Heart left ventricle (tissue), 16 donors: ENCODE data around the gene PMM2. TPM values are rescaled to one million over a fixed set of nuclear protein-coding genes. Genes with fewer than 3 reads are reported as not detected.
A peak's percentile ranks its signal among the peaks of the same experiment; 100 is the strongest.

Experiments
- ATAC-seq, 4 donors: fragments of 200-7000 bp; cut with Tn5 transposase; one replicate each; pipeline ENCODE4 v1.9.1; 2020 to 2022; ENCODE audit warnings: moderate library complexity in 4 of 4, mild to moderate bottlenecking in 3 of 4, moderate number of reproducible peaks in 1 of 4
- DNase-seq, 5 donors: peaks; one replicate each; pipeline ENCODE4 v3.0.0-alpha.2; 2020
- H3K27ac ChIP-seq, 12 donors: fragments of 200-600 bp; sonication (generic) in 4 of 12; one replicate each; pipeline versions ENCODE4 v1.5.0 to v1.8.0; 2016 to 2022; ENCODE audit warnings: mild to moderate bottlenecking in 2 of 12
- H3K27me3 ChIP-seq, 9 donors: fragments of 200-600 bp; sonication (generic) in 2 of 9; one replicate each; pipeline versions ENCODE4 v1.5.1 to v1.8.0; 2016 to 2022; ENCODE audit warnings: mild to moderate bottlenecking in 3 of 9
- H3K36me3 ChIP-seq, 9 donors: fragments of 200-600 bp; sonication (generic) in 2 of 9; one replicate each; pipeline versions ENCODE4 v1.5.0 to v1.8.0; 2018 to 2022; ENCODE audit warnings: mild to moderate bottlenecking in 2 of 9
- H3K4me1 ChIP-seq, 12 donors: fragments of 200-600 bp; sonication (generic) in 4 of 12; one replicate each; pipeline versions ENCODE4 v1.5.0 to v1.8.0; 2016 to 2022; ENCODE audit warnings: mild to moderate bottlenecking in 3 of 12
- H3K4me3 ChIP-seq, 12 donors: fragments of 200-600 bp; sonication (generic) in 4 of 12; one replicate each; pipeline versions ENCODE4 v1.5.0 to v1.8.0; 2017 to 2022; ENCODE audit warnings: mild to moderate bottlenecking in 9 of 12, moderate library complexity in 4 of 12
- H3K9me3 ChIP-seq, 12 donors: fragments of 200-600 bp; sonication (generic) in 4 of 12; one replicate each; pipeline versions ENCODE4 v1.5.0 to v1.8.0; 2016 to 2022; ENCODE audit warnings: mild to moderate bottlenecking in 1 of 12
- CTCF ChIP-seq, 12 donors: fragments of 200-600 bp; sonication (generic) in 4 of 12; IDR thresholded peaks; one replicate each; pipeline versions ENCODE4 v1.5.0 to v1.8.0; 2018 to 2022; ENCODE audit warnings: antibody characterized with exemption in 12 of 12, mild to moderate bottlenecking in 5 of 12
- POLR2A ChIP-seq, 2 donors: fragments of 450-650 bp; IDR thresholded peaks; one replicate each; pipeline ENCODE4 v1.6.1; 2017; ENCODE audit warnings: antibody characterized with exemption in 2 of 2, mild to moderate bottlenecking in 2 of 2, moderate library complexity in 2 of 2
- WGBS, 4 donors: extraction: QIAGEN DNeasy Blood & Tissue Kit in 2 of 4; methylation state at CpG; one replicate each; pipeline versions ENCODE4 v1.1.5 to v1.1.7; 2013 to 2018; 5-methylcytosine and 5-hydroxymethylcytosine counted together
- intact Hi-C, 10 donors: fragments of 100-400 bp; cut with DNase I; formaldehyde crosslinking; loops; one replicate each; pipeline versions ENCODE4 v1.11.1 to v1.14.2; 2022
- polyA plus RNA-seq, 2 donors: library from polyadenylated mRNA; stranded (reverse); fragments of 200-250 nt; gene quantifications; one replicate each; pipeline ENCODE4 v1.2.3, GENCODE V29; 2013
- total RNA-seq, 9 donors: library from RNA; depleted of rRNA in 2 of 9; stranded (reverse); fragments of >200 nt in 2 of 9; fragmentation: NEBNext Ultra II Directional in 3 of 9; extraction: Animal tissue kit (Norgen Biotek cat#: 25700) in 3 of 9; gene quantifications; one replicate each; pipeline versions ENCODE4 v1.1.0 to v1.2.4, GENCODE V29; 2016 to 2023
- donor health status: ischemic (EF 13 %, LVEDD 7.1; RV severe dilation, severe dysfunction).
- donor health status: healthy with polysubstance abuse.
- donor health status: DM: no; HTN: yes; CAD: no.
- donor health status: DM: no; HTN: no; CAD: no.
- donor health status: ischemic (EF 25% LVEDD 6.9; RV normal size, moderate dysfunction).
- donor health status: ischemic (EF 25% LVEDD 5.7; RV mildly dilated, moderate dysfunction).
- donor health status: healthy.
- donor health status: DM: yes; HTN: yes; CAD: no.
- donor health status: ischemic (EF 35%, LVEDD 5.7; RV mildly dilated, moderate dysfunction).
- donor health status: nonischemic (EF 11% LVEDD 7.7; RV severe dilation, severe dysfunction).
- donor health status: DM: yes; HTN: yes; CAD: no.
- donor health status: PGD.
- donor health status: ischemic (EF 29% LVEDD 5.4; RV normal size, mild dysfunction).
- donor health status: nonischemic (EF 23%, LVEDD 6.1; RV moderate dilation, normal function).

The PMM2 gene
- total and polyA plus RNA-seq, 11 donors, result 9.8 to 29.4 (median 13.4) TPM

- peaks cover 0 to 89% (median 63%) of the 10 kb centered on the region in 12 donors for H3K4me1 ChIP-seq
- no peaks in the 10 kb centered on the region for H3K9me3 ChIP-seq
- intact Hi-C loops, result loop anchor here in 5 of 10 donors (5.0 kb wide), 1 partner anchor 68 kb away; the partner anchor contains the start of genes PMM2 (in 5 of the 5) and TMEM186 (in 5 of the 5)
- peak overlapping the region in 11 of 12 donors; percentile 52 to 95 (median 90) for H3K27ac ChIP-seq
- TF ChIP-seq CTCF (IDR thresholded peaks at IDR 0.05) (no peak), POLR2A (IDR thresholded peaks at IDR 0.05) (no peak)
- H3K27me3 ChIP-seq, result no peaks in the 10 kb centered on the region
- WGBS, 4 donors, result 84 to 87% (median 86%) methylated on average over 12 to 14 of the region's 14 CpGs
- no peaks in the 10 kb centered on the region for H3K36me3 ChIP-seq
- peak overlapping the region in 3 of 12 donors; percentile 30 to 80 (median 77) for H3K4me3 ChIP-seq
- ATAC-seq, result no peak
- DNase-seq, result no peak
These were observed 67.7 kb downstream of the PMM2 start for GRCh38 chr16:8865145-8865882.

GRCh38 chr16:8866118-8866883, 68.7 kb downstream of the PMM2 start:
- no peaks in the 10 kb centered on the region for H3K36me3 ChIP-seq
- no peaks in the 10 kb centered on the region for H3K9me3 ChIP-seq
- intact Hi-C loops, result loop anchor here in 5 of 10 donors (5.0 kb wide), 1 partner anchor 69 kb away; the partner anchor contains the start of genes PMM2 (in 5 of the 5) and TMEM186 (in 5 of the 5)
- 8 to 30% (median 17%) methylated on average over 18 to 30 of the region's 30 CpGs for WGBS, 4 donors
- TF ChIP-seq CTCF (IDR thresholded peaks at IDR 0.05) (no peak), POLR2A (IDR thresholded peaks at IDR 0.05) (no peak)
- peak in 4 of 5 donors; percentile 60 to 77 (median 68) for DNase-seq
- peak overlapping the region; percentile 60 to 97 (median 74) for H3K4me3 ChIP-seq
- H3K27me3 ChIP-seq, result no peaks in the 10 kb centered on the region
- ATAC-seq, result peak in 3 of 4 donors; percentile 1 to 23 (median 3)
- peak overlapping the region; percentile 28 to 95 (median 90) for H3K27ac ChIP-seq
- peaks cover 0 to 81% (median 58%) of the 10 kb centered on the region in 12 donors for H3K4me1 ChIP-seq

- WGBS, 4 donors, result 16 to 23% (median 21%) methylated on average over 12 to 16 of the region's 16 CpGs
These were observed 69.2 kb downstream of the PMM2 start for GRCh38 chr16:8866884-8867215.

More at GRCh38 chr16:8866884-8867215, 69.2 kb downstream of the PMM2 start:
- ATAC-seq (peak in 1 of 4 donors; percentile 2), DNase-seq (peak in 1 of 5 donors; percentile 55)
- intact Hi-C loops, result loop anchor here in 5 of 10 donors (5.0 kb wide), 1 partner anchor 70 kb away; the partner anchor contains the start of genes PMM2 (in 5 of the 5) and TMEM186 (in 5 of the 5)
- Histone ChIP-seq H3K36me3 (no peaks in the 10 kb centered on the region), H3K9me3 (no peaks in the 10 kb centered on the region), H3K27ac (peak overlapping the region; percentile 28 to 95 (median 90)), H3K27me3 (no peaks in the 10 kb centered on the region), H3K4me1 (peaks cover 0 to 76% (median 52%) of the 10 kb centered on the region in 12 donors), H3K4me3 (peak overlapping the region; percentile 60 to 97 (median 74))
- TF ChIP-seq POLR2A (IDR thresholded peaks at IDR 0.05) (no peak), CTCF (IDR thresholded peaks at IDR 0.05) (no peak)
